HG02981 (cell line): Measurements from ENCODE around the gene CMIP.

Experiments used
- ATAC-seq: cut with Tn5 transposase; IDR thresholded peaks from one replicate; pipeline ENCODE4 v1.9.1; 2021; ENCODE audit warnings: mild to moderate bottlenecking, moderate library complexity; ENCODE audit not compliant: unreplicated experiment

The CMIP gene

DNA sequence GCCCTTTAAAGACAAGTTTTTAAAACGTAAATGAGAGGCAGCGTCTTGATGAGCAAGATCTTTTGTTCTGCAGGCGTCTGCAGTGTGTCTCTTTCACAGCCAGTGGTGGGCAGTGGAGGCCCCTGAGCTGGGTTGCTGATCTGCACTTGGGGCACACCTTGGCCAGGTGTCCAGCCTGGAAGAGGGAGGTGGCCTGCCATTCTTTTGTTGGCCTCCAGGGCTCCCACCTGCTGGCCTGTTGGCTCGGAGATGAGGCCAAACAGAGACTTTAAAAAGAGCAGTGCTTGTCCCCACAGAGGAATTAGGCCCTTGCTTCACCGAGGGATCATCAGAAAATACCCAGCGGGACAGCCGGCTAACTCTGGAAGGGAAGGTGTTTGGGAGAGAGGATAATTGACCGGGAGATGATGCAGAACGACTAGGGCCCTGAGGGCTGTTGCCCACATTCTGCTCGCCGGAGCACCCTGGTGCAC lies 188.6 kb downstream of the CMIP start:
- ATAC-seq, result no peak

DNA sequence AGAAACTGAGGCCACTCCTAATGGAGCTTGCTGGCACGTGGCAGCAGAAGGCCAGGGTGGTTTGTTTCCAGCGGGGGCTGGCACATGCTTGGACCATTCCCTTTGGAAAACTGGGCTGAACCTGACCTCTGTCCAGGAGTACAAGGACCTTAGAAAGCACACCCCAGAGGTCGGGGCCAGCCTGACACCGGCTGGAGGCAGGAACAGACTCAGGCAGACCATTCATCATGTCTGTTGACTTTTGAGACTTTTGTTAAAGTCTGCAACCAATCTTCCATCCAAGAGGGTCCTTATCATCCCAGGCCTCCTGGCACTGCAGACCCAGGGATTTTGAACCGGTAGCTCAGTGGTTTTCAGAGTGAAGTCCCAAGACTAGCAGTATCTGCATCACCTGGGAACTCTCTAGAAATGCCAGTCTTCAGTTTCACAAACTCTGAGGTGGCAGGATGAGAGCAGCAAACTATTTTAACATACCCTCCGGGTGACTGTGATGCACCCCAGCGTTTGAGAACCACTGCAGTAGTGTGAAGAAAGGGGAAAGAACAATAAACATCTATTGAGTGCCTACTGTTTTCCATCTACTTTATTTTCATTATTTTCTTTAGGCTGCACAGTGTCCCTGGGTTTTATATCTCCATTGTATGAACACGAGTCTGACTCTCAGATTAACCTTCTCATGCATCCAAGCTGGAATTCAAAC lies 189.2 kb downstream of the CMIP start:
- ATAC-seq, result no peak

DNA sequence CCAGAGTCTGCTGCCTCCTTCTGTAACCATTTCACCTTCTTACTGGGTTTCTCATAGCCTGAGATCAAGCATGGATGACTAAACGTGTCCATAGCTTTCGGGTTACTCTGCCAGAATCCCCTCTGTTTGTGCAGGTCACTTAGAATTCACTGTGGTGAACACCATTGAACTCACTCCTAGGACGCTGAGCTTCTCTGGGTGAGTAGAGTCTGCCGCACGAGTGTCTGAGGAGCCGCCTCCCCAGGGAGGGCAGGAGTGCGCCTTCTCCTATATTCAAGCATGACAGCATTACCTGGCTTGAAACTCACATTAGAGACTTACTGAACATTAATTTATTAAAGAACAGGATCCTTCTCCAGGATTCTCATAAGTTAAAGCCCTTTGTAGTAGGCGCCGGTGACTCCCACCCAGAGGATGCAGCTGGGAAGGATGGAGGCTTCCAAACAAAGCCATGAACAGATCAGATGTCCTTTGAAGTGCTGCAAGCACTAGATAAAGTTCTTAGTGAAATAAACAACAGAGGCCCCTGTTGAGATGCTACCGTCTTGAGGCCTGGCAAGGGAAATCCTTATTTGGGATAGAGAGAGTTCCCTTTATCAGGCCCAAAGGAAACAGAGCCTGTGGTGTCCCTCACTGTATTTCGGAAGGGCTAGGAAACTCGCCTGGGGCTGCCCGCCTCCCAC lies 189.9 kb downstream of the CMIP start:
- no peak for ATAC-seq

DNA sequence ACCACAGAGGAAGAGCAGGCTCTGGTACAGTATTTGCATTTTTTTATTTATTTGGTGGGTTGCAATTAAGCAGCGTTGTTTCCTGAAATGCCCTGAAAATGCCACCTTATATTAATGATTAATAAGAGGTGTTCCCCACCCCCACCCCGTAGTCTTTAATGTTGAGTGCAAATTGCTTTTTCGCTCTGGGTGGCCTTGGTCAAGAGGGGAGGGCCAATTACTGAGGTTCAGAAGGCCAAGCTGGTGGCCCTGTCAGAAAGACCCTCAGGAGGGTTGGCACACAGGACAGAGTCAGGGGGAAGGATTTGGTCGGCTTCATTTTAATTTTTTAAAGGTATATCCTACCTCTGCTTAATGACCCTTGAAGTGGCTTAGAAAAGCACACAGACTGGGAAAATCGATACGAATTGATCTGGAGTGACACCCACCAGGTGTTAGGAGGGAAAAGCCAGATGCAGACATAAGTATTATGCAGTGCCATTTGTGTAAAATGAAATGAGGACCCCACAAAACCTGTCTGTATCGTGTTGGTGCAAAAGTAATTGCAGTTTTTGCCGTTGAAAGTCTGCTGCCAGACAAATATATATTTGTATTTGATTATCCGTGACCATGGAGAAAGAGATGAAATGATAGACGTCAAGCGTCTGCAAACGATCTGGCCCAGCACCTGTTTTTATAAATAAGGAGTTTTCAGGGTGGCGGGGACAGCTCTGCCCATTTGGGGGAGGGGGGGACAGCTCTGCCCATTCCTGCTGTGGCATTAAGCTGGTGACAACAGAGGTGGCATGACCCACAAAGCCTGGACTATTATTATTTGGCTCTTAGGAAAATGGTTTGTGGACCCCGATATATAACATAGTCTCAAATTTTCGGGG lies 190.7 kb downstream of the CMIP start:
- ATAC-seq, result no peak

GRCh38 chr16:81636298-81636993 lies 191.8 kb downstream of the CMIP start:
- ATAC-seq, result no peak

DNA sequence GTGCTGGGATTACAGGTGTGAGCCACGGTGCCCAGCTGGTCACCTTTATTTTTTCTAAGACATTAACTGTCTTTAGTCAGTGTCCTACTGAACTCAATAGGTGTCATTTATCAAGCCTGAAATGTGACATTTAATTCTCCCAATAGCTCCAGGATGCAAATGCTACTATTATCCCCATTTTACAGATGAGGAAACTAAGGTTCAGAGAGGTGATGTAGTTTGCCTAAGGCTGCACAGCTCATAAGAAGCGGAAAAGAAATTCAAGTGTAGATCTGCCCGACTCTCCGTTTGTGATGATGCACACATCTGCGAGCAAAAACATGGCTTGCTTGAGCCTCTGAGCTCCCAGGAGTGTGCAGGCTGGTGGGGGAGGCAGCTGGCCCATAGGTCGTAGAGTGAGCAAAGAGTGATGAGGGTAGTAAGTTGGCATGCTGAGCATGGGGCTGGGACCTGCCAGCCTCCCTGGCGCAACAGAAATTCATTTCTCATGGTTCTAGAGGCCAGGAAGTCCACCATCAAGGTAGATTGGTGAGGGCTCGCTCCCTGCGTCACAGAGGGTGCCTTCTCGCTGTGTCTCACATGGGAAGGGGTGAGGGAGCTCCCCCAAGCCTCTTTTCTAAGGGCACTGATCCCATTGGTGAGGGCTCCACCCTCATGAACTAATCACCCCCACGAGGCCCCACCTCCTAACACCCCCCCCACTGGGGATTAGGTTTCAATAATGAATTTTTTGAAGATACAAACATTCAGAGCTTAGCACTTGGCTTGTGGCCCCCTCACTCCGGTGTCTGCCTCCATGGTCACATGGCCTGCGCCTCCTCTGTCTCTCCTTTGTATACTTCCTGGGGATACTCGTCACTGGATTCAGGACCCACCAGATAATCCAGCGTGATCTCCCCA lies 193.0 kb downstream of the CMIP start:
- no peak for ATAC-seq

DNA sequence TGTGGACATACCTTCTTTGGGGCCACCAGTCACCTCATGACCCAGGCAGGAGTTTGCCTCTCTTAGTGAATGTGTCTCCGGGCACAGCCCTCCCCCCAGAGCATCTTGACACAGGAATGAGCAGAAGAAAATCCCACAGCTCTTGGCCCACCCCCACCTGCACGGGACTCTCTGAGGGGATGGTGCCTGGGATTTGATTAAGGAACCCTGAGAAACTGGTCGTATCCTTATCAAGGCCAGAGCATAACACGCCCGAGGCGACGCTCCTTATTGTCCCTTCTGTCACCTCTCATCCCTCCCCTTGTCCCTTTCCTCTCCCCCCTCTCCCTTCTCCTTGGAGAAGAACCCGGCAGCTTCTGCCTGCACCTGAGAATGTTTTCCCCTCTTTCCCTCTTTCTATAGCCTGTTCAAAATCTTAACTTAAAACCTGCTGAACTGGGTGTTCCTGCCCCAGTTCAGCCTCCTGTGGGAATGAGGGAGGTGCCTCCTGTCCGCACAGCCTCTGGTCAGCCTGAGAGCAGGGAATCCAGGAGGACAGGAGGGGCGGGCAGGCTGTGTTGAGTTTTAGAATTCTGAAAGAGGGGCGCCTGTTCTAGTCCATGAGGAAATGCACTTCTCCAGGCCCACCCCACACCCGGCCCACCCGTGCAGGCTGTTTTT lies 193.8 kb downstream of the CMIP start:
- no peak for ATAC-seq

GRCh38 chr16:81639348-81639747 lies 194.7 kb downstream of the CMIP start:
- no peak for ATAC-seq

GRCh38 chr16:81639931-81640680 lies 195.5 kb downstream of the CMIP start:
- no peak for ATAC-seq

DNA sequence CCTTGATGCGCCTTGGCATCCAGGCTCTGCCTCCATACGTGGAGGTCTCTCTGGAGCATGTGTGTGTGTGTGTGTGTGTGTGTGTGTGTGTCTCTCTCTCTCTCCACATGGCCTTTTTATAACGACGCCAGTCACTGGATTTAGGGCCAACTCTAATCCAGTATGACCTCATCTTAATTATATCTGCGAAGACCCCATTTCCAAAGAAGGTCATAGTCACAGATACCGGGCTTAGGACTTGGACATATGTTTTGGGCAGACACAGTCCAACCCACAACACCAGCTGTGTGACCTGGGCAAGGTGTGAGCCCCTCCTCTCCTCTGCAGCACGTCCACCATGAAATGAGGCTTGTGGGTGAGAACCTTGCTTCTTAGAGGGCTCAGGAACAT lies 196.1 kb downstream of the CMIP start:
- ATAC-seq, result no peak

DNA sequence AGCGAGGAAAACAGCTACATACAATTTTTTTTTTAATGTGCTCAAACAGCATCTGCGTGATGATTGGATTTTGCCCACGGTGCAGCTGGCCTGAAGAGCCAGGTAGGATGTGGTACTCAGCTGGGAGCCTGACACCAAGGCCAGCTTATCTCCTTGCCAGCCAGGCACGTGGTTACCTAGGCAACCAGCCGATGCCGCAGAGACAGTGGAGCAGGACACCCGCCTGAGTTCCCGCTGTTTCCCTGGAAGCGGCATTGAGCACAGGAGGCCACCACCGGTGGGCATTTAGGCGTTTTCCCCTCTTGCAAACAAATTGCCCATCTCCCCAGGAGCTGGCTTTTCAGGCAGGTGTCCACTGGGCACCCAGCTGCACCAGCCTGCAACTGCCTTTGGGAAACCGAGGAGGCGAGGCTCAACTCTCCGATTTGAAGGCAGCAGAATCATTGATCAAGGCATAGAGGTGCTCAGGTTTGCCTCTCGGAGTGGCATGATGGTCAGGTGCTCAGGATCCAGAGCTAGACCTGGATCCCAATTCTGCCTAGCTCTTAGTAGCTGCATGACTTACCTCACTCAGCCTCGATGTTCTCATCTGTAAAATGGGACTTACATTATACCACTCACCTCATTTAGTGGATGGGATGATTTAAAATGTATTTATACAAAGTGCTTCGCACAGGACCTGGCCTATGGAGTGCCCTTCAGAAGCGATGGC lies 196.9 kb downstream of the CMIP start:
- ATAC-seq, result no peak

DNA sequence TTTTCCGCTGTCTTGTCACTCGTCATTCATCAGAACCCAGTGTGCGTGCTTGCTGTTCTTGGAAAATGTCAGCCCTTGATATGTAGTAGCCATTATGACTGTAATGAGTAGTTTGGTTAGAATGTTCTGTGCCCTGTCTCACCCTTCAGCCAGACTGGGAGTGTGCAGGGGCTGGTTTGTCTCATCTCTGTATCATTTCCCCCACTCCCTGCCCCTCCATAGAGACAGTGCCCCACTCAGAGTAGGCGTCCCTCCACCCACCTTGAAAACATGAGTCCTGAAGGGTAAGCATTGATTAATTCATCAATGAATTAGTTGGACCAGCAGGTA lies 197.5 kb downstream of the CMIP start:
- ATAC-seq, result no peak

GRCh38 chr16:81642943-81643342 lies 198.3 kb downstream of the CMIP start:
- ATAC-seq, result no peak

DNA sequence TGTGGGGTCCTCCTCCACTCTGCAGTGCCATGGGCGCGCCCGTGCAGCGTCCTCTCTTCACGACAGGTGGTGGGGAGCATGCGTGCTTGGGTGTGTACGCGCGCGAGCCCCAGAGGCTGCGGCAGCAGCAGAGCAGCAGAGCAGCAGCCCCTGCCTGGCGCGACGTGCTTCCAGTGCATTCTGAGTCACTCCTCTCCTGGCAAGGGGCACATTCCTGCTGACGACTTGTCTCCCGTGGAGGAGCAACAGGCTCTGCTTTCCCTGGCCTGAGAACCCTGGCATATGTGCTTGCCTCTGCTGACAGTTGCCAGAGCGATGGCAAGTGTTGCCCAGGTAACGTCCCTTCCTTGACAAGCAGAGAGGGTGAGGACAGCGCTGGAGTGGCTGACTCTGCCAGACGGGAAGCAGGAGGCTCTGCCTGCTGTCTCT lies 200.7 kb downstream of the CMIP start:
- no peak for ATAC-seq

GRCh38 chr16:81645925-81646324 lies 201.3 kb downstream of the CMIP start:
- ATAC-seq, result no peak

DNA sequence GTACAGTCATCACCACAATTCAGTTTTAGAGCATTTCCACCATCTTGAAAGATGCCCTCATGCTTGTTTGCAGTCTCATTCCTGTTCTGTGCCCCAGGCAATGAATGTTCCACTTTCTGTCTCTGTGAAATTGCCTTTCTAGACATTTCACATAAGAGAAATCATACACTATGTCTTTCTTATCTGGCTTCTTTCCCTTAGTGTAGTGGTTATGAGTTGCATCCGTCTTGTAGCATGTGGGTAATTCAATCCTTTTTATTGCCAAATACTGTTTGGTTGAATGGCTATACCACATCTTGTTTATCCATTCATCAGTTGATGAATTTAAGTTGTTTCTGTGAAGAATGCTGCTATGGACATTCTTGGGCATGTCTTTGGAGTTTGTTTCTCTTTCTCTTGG lies 202.0 kb downstream of the CMIP start:
- no peak for ATAC-seq

DNA sequence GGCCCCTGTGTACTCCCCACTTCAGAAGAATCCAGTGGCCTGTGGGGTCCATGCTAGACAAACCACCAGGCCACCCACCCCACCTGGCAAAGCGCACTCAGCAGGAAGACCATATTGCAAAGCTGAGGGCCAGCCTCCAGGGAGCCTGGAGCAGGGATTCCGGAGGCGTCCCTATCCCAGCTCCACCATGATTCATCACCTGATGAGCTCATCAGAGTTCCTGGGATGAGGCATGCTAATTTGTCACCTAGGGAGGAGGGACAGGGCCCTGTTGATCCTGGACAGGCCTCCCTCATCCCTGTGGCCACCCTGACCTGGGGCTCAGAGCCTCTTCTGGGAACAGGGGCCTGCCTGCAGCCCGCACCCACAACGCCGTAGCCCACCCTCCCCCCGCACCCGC lies 202.9 kb downstream of the CMIP start:
- no peak for ATAC-seq

DNA sequence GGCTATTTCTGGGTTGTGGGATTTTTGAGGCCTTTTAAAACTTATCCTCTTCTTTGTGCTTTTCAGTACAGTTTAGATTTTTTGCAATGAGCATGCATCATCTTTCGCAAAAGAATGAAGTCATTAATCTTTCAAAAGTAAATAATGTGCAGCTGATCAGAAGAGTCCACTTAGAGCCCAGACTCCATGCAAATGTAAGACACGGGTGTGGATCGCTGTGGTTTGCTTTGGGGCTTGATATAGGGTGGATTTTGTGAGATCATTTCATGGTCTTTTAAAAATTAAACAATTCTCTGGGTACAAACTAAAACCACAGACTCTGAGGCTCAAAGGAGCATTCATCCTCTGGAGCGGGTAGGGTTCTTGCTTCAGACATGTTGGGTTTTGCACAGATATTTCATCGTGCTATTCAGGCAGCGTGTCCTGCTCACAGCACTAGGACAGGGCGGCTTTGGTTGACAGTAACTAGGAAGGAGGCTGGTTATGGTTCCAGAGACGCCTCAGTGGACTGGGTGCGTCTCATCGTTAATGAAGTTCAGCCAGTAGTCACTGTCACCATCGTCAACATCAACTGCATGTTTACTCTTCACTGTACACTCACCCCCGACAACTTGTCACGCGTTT lies 205.1 kb downstream of the CMIP start:
- no peak for ATAC-seq
